ENCODE data around the gene PTPRM. TPM values are rescaled to one million over a fixed set of nuclear protein-coding genes. Genes with fewer than 3 reads are reported as not detected.

The PTPRM gene
- total RNA-seq, 1 experiment from 2014 or later: 42.3 TPM

DNA sequence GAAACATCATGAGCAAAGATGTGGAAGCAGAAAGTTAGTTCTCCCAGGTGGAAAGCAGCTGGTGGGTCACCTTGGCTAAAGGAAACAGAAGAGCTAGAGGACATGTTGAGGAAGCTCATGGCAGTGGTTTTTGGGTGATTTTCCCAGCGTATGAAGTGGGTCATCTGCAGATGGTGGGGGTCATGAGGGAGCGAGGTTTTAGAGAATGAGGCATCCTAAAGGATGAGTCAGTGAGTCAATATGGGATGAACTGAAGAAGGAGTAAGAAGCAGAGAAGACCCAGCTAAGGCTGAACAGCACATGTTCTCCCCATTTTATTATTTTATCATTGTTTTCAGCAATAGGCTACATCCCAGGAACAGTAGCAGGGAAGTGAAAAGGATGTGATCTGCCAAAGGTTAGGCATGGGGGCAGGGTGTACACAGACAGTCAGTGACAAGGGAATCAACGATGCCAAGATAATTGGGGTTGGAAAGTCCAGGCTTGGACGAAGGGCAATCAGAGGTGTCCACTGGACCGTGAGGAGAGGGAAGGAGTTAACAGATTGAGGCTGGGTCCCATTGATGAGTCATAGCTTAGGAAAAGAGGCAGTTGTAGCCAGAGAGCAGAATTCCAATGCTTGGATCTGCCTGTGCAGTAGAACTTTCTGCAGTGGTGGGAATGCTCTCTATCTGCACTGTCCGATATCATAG lies 752.8 kb downstream of the PTPRM start:
- H3K36me3 Mint-ChIP-seq (ENCODE audit: insufficient read depth, unreplicated experiment): no peaks in the 10 kb centered on the region
- BruUV-seq (replicated peaks): no TSS peak

GRCh38 chr18:8322486-8322885 lies 755.4 kb downstream of the PTPRM start:
- H3K4me3 Mint-ChIP-seq (ENCODE audit: low read depth, unreplicated experiment): no peak overlapping the region
- DNase-seq: no peak
- no peaks in the 10 kb centered on the region for H3K36me3 Mint-ChIP-seq (ENCODE audit: insufficient read depth, unreplicated experiment)
- no TSS peak for BruUV-seq (replicated peaks)
- TF ChIP-seq, protein P1, sequence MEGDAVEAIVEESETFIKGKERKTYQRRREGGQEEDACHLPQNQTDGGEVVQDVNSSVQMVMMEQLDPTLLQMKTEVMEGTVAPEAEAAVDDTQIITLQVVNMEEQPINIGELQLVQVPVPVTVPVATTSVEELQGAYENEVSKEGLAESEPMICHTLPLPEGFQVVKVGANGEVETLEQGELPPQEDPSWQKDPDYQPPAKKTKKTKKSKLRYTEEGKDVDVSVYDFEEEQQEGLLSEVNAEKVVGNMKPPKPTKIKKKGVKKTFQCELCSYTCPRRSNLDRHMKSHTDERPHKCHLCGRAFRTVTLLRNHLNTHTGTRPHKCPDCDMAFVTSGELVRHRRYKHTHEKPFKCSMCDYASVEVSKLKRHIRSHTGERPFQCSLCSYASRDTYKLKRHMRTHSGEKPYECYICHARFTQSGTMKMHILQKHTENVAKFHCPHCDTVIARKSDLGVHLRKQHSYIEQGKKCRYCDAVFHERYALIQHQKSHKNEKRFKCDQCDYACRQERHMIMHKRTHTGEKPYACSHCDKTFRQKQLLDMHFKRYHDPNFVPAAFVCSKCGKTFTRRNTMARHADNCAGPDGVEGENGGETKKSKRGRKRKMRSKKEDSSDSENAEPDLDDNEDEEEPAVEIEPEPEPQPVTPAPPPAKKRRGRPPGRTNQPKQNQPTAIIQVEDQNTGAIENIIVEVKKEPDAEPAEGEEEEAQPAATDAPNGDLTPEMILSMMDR (IDR thresholded peaks at IDR 0.05; ENCODE audit: unreplicated experiment): no peak
- H3K27ac Mint-ChIP-seq (ENCODE audit: unreplicated experiment): no peak overlapping the region
- H3K27me3 Mint-ChIP-seq (ENCODE audit: unreplicated experiment): no peaks in the 10 kb centered on the region
- intact Hi-C loops (cut with micrococcal nuclease; ENCODE audit: unreplicated experiment): no loop called here
- H3K9me3 Mint-ChIP-seq (ENCODE audit: low read depth, unreplicated experiment): no peaks in the 10 kb centered on the region
- CTCF ChIA-PET: no interaction called here
- no peaks in the 10 kb centered on the region for H3K4me1 Mint-ChIP-seq (ENCODE audit: low read depth, unreplicated experiment)

More for the DNA sequence above, 752.8 kb downstream of the PTPRM start:
- no peaks in the 10 kb centered on the region for H3K27me3 Mint-ChIP-seq (ENCODE audit: unreplicated experiment)
- CTCF ChIA-PET: no interaction called here
- DNase-seq: no peak
- no peak overlapping the region for H3K4me3 Mint-ChIP-seq (ENCODE audit: low read depth, unreplicated experiment)
- no peak overlapping the region for H3K27ac Mint-ChIP-seq (ENCODE audit: unreplicated experiment)
- TF ChIP-seq, protein P1 (IDR thresholded peaks at IDR 0.05; ENCODE audit: unreplicated experiment): no peak
- intact Hi-C loops (cut with micrococcal nuclease; ENCODE audit: unreplicated experiment): no loop called here
- no peaks in the 10 kb centered on the region for H3K4me1 Mint-ChIP-seq (ENCODE audit: low read depth, unreplicated experiment)
- no peaks in the 10 kb centered on the region for H3K9me3 Mint-ChIP-seq (ENCODE audit: low read depth, unreplicated experiment)

DNA sequence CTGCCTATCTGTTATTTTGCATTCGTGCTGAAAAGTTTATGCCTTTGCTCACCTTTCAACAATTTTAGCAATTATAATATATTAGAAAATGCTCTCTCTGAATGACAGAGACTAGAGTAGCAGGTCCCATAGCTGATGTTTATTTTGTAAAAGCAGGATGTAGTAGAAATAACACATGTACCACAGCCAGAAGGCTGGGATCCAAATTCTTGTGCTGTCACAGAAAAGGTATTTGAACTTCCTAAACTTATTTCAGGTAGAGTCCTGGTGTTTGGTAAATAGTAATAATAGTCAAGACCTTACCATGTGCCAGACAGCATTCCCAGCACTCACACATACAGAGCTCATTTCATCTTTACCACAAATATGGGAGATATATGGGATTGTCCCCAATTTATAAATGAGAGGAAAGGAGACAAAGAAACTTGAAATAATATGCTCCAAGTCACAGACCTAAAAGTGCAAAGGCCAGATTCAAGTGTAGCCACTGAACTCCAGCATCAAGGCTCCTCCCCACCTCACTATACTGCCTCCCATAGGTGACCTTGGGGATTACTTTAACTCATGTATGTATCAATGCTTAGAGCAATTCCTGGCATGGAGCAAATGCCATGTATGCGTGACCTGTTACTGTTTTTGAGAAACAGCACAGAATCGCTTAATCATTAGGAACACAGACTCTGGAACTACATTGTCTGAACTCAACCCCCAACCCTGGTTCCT lies 757.4 kb downstream of the PTPRM start:
- H3K4me1 Mint-ChIP-seq (ENCODE audit: low read depth, unreplicated experiment): no peaks in the 10 kb centered on the region
- H3K9me3 Mint-ChIP-seq (ENCODE audit: low read depth, unreplicated experiment): no peaks in the 10 kb centered on the region
- H3K4me3 Mint-ChIP-seq (ENCODE audit: low read depth, unreplicated experiment): no peak overlapping the region
- intact Hi-C loops (cut with micrococcal nuclease; ENCODE audit: unreplicated experiment): no loop called here
- CTCF ChIA-PET: no interaction called here
- no peaks in the 10 kb centered on the region for H3K36me3 Mint-ChIP-seq (ENCODE audit: insufficient read depth, unreplicated experiment)
- DNase-seq: no peak
- TF ChIP-seq, protein P1 (IDR thresholded peaks at IDR 0.05; ENCODE audit: unreplicated experiment): no peak
- H3K27ac Mint-ChIP-seq (ENCODE audit: unreplicated experiment): no peak overlapping the region
- BruUV-seq (replicated peaks): no TSS peak
- no peaks in the 10 kb centered on the region for H3K27me3 Mint-ChIP-seq (ENCODE audit: unreplicated experiment)

GRCh38 chr18:8326763-8327394 lies 759.8 kb downstream of the PTPRM start:
- TF ChIP-seq, protein P1 (IDR thresholded peaks at IDR 0.05; ENCODE audit: unreplicated experiment): no peak
- H3K9me3 Mint-ChIP-seq (ENCODE audit: low read depth, unreplicated experiment): no peaks in the 10 kb centered on the region
- H3K4me1 Mint-ChIP-seq (ENCODE audit: low read depth, unreplicated experiment): peaks cover 17% of the 10 kb centered on the region
- no peak overlapping the region for H3K4me3 Mint-ChIP-seq (ENCODE audit: low read depth, unreplicated experiment)
- no peaks in the 10 kb centered on the region for H3K36me3 Mint-ChIP-seq (ENCODE audit: insufficient read depth, unreplicated experiment)
- H3K27ac Mint-ChIP-seq (ENCODE audit: unreplicated experiment): no peak overlapping the region
- H3K27me3 Mint-ChIP-seq (ENCODE audit: unreplicated experiment): no peaks in the 10 kb centered on the region
- no peak for DNase-seq
- CTCF ChIA-PET: no interaction called here
- no TSS peak for BruUV-seq (replicated peaks)
- intact Hi-C loops (cut with micrococcal nuclease; ENCODE audit: unreplicated experiment): no loop called here

All from Calu3 (cell line).